SH-SY5Y (cell line): ENCODE data around the gene FMNL2.

ENCODE experiments used
- GATA2 ChIP-seq: IDR thresholded peaks from 2 replicates; pipeline ENCODE4 v1.6.1; 2011; ENCODE audit warnings: mild to moderate bottlenecking, low read depth, low read length
- GATA3 ChIP-seq: IDR thresholded peaks from 2 replicates; pipeline ENCODE4 v1.6.1; 2011; ENCODE audit warnings: low read depth, mild to moderate bottlenecking, low read length, moderate library complexity

GRCh38 chr2:152337511-152337903 lies 2.5 kb downstream of the FMNL2 start:
- TF ChIP-seq GATA3: no peak
- no peak for TF ChIP-seq GATA2
